Type B pancreatic cell (in vitro differentiated cells): ENCODE results near the gene LRRC32. TPM values are rescaled to one million over a fixed set of nuclear protein-coding genes. Genes with fewer than 3 reads are reported as not detected.

Source experiments
- DNase-seq: peaks from one replicate; pipeline ENCODE4 v3.0.0; 2021; ENCODE audit warnings: mixed read lengths; ENCODE audit not compliant: unreplicated experiment; ENCODE audit errors: extremely low spot score
- H3K27ac Mint-ChIP-seq: 2 replicates; pipeline ENCODE4 v1.8.0; 2021; ENCODE audit warnings: mild to moderate bottlenecking, mixed read lengths
- H3K27me3 Mint-ChIP-seq: 2 replicates; pipeline ENCODE4 v1.8.0; 2021; ENCODE audit warnings: mixed read lengths
- H3K36me3 Mint-ChIP-seq: 2 replicates; pipeline ENCODE4 v1.8.0; 2021; ENCODE audit warnings: mixed read lengths
- H3K4me1 Mint-ChIP-seq: one replicate; pipeline ENCODE4 v1.8.0; 2021; ENCODE audit warnings: mixed read lengths; ENCODE audit not compliant: unreplicated experiment
- H3K4me3 Mint-ChIP-seq: 2 replicates; pipeline ENCODE4 v1.8.0; 2021; ENCODE audit warnings: mild to moderate bottlenecking, mixed read lengths
- H3K9me3 Mint-ChIP-seq: 2 replicates; pipeline ENCODE4 v1.8.0; 2021; ENCODE audit warnings: mixed read lengths
- CTCF ChIP-seq: fragments of 200-600 bp; sonication (generic); conservative IDR thresholded peaks from 2 replicates; pipeline ENCODE4 v1.5.0; 2021; ENCODE audit warnings: antibody characterized with exemption, mild to moderate bottlenecking
- total RNA-seq: library from RNA; stranded (reverse); gene quantifications from 2 replicates; pipeline ENCODE4 v1.2.1, GENCODE V29; 2021; ENCODE audit warnings: low replicate concordance

Gene LRRC32
- total RNA-seq, 1 donor from 2014 or later: 4.3 TPM

DNA sequence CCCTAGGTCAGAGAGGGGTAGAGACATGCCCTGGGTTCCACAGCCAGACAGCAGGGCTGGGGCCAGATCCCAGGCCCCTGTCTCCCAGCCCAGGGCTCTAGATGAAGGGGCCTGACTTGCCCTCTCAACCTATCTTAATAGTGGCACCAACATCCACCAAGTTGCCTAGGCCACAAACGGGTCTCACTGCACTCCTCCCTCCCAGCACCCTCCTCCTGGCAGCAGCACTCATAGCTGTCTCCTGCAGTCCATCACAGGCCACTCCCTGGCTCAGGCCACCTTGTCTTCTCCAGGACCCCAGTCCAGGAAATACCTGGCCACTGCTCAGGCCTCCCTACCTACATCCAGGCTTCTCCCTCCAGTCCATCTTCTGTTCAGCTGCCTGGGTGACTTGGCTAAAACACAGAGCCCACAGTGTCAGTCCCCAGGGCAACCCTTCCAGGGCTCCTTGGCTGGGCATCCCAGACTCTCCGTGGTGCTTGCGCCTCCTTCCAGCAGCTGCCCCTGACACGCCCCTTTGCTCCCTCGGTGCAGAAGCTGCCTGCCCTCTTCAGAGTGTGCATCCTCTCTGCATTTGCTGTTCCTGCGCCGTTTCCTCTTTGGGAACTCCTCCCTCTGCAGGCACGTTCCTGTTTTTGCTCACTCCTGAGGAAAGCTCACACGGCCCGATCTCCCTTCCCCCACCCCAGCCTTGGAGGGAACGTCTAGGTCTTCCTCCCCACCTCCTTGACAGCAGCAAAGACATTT is 40.5 kb downstream of the LRRC32 start:
- TF ChIP-seq CTCF: no peak
- no peak overlapping the region for H3K27ac Mint-ChIP-seq
- DNase-seq: no peak
- no peaks in the 10 kb centered on the region for H3K27me3 Mint-ChIP-seq
- H3K9me3 Mint-ChIP-seq: peaks cover 13% of the 10 kb centered on the region
- H3K4me1 Mint-ChIP-seq: peaks cover 9% of the 10 kb centered on the region
- H3K36me3 Mint-ChIP-seq: no peaks in the 10 kb centered on the region
- H3K4me3 Mint-ChIP-seq: no peak overlapping the region

- Mint-ChIP-seq H3K27ac (no peak overlapping the region), H3K27me3 (no peaks in the 10 kb centered on the region), H3K4me1 (peaks cover 9% of the 10 kb centered on the region), H3K9me3 (peaks cover 13% of the 10 kb centered on the region), H3K36me3 (no peaks in the 10 kb centered on the region), H3K4me3 (no peak overlapping the region)
- no peak for DNase-seq
- no peak for TF ChIP-seq CTCF
These were observed 41.3 kb downstream of the LRRC32 start for GRCh38 chr11:76629116-76629852.

DNA sequence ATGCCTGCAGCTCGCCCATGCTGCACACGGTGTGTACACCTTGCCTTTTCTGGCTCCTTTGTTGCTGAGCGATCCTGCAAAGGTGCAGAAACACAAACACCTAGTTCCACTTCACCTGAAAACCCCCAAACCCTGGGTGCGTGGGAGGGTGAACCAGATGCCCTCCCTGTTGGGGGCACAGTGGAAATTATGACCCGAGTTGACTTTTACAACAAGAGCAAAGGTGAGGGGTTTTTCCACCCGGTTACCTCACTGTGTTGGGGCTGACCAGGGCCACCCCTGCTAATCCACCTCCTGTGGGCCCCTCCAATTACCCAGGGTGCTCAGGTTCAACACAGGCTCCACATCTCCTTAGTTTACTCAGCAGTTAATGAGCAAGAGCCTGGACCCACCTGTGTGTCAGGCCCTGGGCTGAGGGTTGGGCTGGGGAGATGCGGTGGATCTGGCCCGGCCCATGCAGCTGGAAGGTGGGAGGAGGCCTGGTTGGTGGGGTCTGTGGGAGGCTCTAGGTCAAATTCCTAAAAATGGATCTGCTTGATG is 42.1 kb downstream of the LRRC32 start:
- Mint-ChIP-seq H3K9me3 (peaks cover 13% of the 10 kb centered on the region), H3K4me1 (peaks cover 9% of the 10 kb centered on the region), H3K27me3 (no peaks in the 10 kb centered on the region), H3K4me3 (no peak overlapping the region), H3K27ac (no peak overlapping the region), H3K36me3 (no peaks in the 10 kb centered on the region)
- no peak for DNase-seq
- TF ChIP-seq CTCF: no peak

GRCh38 chr11:76627606-76628005 is 42.9 kb downstream of the LRRC32 start:
- no peak for TF ChIP-seq CTCF
- Mint-ChIP-seq H3K4me3 (no peak overlapping the region), H3K27me3 (no peaks in the 10 kb centered on the region), H3K4me1 (peaks cover 16% of the 10 kb centered on the region), H3K27ac (no peak overlapping the region), H3K9me3 (peaks cover 13% of the 10 kb centered on the region), H3K36me3 (no peaks in the 10 kb centered on the region)
- DNase-seq: no peak

GRCh38 chr11:76626921-76627401 is 43.6 kb downstream of the LRRC32 start:
- no peak overlapping the region for H3K4me3 Mint-ChIP-seq
- H3K36me3 Mint-ChIP-seq: no peaks in the 10 kb centered on the region
- peak; percentile 61 for DNase-seq
- H3K4me1 Mint-ChIP-seq: peaks cover 18% of the 10 kb centered on the region
- no peaks in the 10 kb centered on the region for H3K27me3 Mint-ChIP-seq
- TF ChIP-seq CTCF: no peak
- peaks cover 13% of the 10 kb centered on the region for H3K9me3 Mint-ChIP-seq
- no peak overlapping the region for H3K27ac Mint-ChIP-seq
